ENCODE measurements around the gene FKTN. TPM values are rescaled to one million over a fixed set of nuclear protein-coding genes. Genes with fewer than 3 reads are reported as not detected.

Gene FKTN
- total and polyA plus RNA-seq, 2 donors (not counting 3 experiments of a cell fraction or from before 2014, with no cell fraction given), result 2.8 to 13.2 TPM

DNA sequence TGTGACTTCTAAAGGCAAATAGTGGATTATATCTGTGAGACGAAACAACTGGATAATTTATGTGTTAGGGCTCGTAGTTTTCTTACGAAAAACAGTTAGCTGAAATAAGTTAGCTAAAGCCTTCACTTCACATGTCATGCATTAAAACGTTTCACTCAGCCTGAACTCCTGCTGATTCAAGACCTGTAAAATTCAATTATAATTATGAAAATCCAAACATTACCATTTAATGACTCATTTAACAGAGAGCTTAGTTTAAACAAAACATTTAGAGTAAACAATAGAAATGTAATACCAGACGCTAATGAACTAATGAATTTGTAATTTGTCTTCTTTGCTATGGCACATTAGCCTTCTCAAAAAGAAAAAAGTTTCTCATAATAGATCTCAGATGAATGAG, 106.0 kb downstream of the FKTN start:
- H4K20me1 ChIP-seq (replicated peaks; ENCODE audit: control insufficient read depth, extremely low read depth, insufficient read depth, low read length), result no peaks in the 10 kb centered on the region
- TF ChIP-seq EZH2 (IDR thresholded peaks at IDR 0.05; ENCODE audit: borderline replicate concordance, low read depth, low read length, severe bottlenecking) (no peak), JUN (IDR thresholded peaks at IDR 0.05; ENCODE audit: borderline replicate concordance, insufficient read depth, insufficient read length, low read depth) (no peak), MAX (IDR thresholded peaks at IDR 0.05; ENCODE audit: insufficient read depth, insufficient read length) (no peak), FOS (IDR thresholded peaks at IDR 0.05; ENCODE audit: borderline replicate concordance, insufficient read depth, low read length) (no peak), POLR2A (IDR thresholded peaks at IDR 0.05; ENCODE audit: low read depth, low read length) (no peak), POLR2AphosphoS5 (IDR thresholded peaks at IDR 0.05; ENCODE audit: insufficient read depth, low read depth, low read length) (no peak), GATA2 (IDR thresholded peaks at IDR 0.05; ENCODE audit: insufficient read depth, insufficient read length, low read depth, low read length) (no peak), MYC (IDR thresholded peaks at IDR 0.05; ENCODE audit: low read depth, low read length) (no peak)
- TF ChIP-seq, protein P1, sequence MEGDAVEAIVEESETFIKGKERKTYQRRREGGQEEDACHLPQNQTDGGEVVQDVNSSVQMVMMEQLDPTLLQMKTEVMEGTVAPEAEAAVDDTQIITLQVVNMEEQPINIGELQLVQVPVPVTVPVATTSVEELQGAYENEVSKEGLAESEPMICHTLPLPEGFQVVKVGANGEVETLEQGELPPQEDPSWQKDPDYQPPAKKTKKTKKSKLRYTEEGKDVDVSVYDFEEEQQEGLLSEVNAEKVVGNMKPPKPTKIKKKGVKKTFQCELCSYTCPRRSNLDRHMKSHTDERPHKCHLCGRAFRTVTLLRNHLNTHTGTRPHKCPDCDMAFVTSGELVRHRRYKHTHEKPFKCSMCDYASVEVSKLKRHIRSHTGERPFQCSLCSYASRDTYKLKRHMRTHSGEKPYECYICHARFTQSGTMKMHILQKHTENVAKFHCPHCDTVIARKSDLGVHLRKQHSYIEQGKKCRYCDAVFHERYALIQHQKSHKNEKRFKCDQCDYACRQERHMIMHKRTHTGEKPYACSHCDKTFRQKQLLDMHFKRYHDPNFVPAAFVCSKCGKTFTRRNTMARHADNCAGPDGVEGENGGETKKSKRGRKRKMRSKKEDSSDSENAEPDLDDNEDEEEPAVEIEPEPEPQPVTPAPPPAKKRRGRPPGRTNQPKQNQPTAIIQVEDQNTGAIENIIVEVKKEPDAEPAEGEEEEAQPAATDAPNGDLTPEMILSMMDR (IDR thresholded peaks at IDR 0.05; ENCODE audit: extremely low read depth in 1 of 2, insufficient read depth in 1 of 2, low read depth in 1 of 2, low read length in 2 of 2), result no peak
- ChIA-PET POLR2A (no interaction called here), CTCF (interaction anchor here (1.2 to 1.4 kb wide), 2 partner anchors 7 to 11 kb away, joined by 3 read pairs; no protein-coding TSS in a partner anchor)
- no peak overlapping the region for H3K27ac ChIP-seq (ENCODE audit: insufficient read depth, low read depth, low read length)
- dilution Hi-C loops (cut with MboI; ENCODE audit: extremely low pct_ligation_motif_present, low sequenced_read_pairs), result no loop called here
- intact Hi-C loops (cut with micrococcal nuclease), result no loop called here
- no peaks in the 10 kb centered on the region for H3K27me3 ChIP-seq (ENCODE audit: control insufficient read depth in 2 of 2, insufficient read depth in 2 of 2, low read length in 2 of 2)
- H3K4me1 ChIP-seq (ENCODE audit: control insufficient read depth, extremely low read depth, insufficient read depth, low read length), result no peaks in the 10 kb centered on the region
- no peak overlapping the region for H3K4me3 ChIP-seq (replicated peaks in 1 of 3; ENCODE audit: insufficient read depth in 1 of 3, low read depth in 1 of 3, low read length in 3 of 3)
- no peaks in the 10 kb centered on the region for H3K9me1 ChIP-seq (replicated peaks; ENCODE audit: control insufficient read depth, extremely low read depth, insufficient read depth, low read length)
- no peaks in the 10 kb centered on the region for H3K79me2 ChIP-seq (ENCODE audit: control insufficient read depth, insufficient read depth, low read length)
- DNase-seq (ENCODE audit: low read depth, low spot score) (no peak), FAIRE-seq (no peak)
- H3K9me3 ChIP-seq (replicated peaks; ENCODE audit: control insufficient read depth, insufficient read depth, low read length), result no peaks in the 10 kb centered on the region
- no TSS peak for BruUV-seq (replicated peaks)
- H3K9ac ChIP-seq (replicated peaks; ENCODE audit: extremely low read depth, insufficient read depth, low read length), result no peak overlapping the region
- H3K4me2 ChIP-seq (ENCODE audit: insufficient read depth, low read length), result no peak overlapping the region
- H3K36me3 ChIP-seq (ENCODE audit: control insufficient read depth in 2 of 2, extremely low read depth in 1 of 2, insufficient read depth in 2 of 2, low read length in 2 of 2), result no peaks in the 10 kb centered on the region
- H2AFZ ChIP-seq (ENCODE audit: low read depth, low read length), result no peak overlapping the region
